ENCODE measurements around the gene CACNA1G.

CACNA1G gene

DNA sequence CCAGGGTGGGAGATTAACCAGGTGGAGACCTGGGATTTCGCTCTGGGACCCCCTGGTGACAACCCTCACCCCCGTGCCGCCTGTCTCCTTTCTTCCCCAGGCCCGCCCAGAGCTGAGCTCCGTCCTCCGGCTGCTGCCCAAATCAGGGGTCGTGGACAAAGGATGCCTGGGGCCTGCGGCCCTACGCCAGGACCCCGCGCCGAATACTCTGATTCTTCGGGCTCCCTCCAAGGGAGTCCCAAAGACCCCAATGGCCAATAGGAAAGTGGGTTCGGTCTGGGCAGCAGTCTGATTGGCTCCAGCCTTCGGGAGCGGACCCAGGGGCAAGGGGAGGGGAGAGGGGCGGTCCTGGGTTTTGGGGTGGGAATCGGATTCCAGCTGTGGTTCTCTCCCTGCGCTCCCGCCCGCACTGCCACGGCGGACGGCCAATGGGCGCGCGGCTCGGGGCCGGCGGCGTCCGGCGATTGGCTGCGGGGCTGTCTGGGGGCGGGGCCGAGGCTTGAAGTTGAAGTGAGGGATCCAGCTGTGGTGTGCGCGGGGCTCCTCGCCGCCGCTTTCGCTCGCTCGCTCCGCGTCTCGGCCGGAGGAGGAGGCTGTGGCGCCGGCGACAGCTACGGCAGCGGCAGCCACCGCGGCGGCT is at the start of gene CACNA1G:
Gene CACNA1G, plus strand, starts transcription at position 531 of the 640 bp plus-strand sequence. CDS start 745 bp downstream, outside the sequence.
- ATAC-seq (peak; percentile 92), DNase-seq (ENCODE audit: low spot score in 2 of 2) (peak; percentile 83 to 92)
- Mint-ChIP-seq H3K9me3 (no peaks in the 10 kb centered on the region), H3K27ac (no peak within 1 kb of the TSS), H3K4me3 (peak within 1 kb of the TSS; percentile 74), H3K36me3 (no peaks in the 10 kb centered on the region), H3K4me1 (peaks cover 36% of the 10 kb centered on the region)

DNA sequence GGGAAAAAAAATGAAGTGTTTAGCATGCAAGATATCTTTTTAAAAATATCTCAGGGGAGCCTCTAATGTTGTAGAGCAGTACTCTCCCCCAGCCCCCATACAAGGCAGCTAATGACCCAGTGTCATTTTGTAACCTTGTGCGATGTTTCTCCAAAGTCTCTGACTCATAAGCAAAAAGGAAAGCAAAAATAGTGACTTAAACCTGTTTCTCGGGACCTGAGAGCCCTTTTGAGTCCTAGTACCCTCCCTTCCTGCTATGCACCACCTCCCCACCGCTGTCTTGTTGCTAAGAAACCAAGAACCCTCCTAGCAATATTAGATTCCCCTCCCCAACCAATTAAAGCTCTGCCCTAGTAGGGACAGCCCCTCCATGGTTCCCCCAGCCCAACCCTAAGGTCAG is 49.5 kb upstream of the CACNA1G start:
- Mint-ChIP-seq H3K36me3 (no peaks in the 10 kb centered on the region), H3K9me3 (no peaks in the 10 kb centered on the region), H3K27ac (peak overlapping the region; percentile 88), H3K4me3 (peak overlapping the region; percentile 64), H3K4me1 (peaks cover 44% of the 10 kb centered on the region)
- peak in 1 of 2 donors; percentile 81 for DNase-seq (ENCODE audit: low spot score in 2 of 2)
- peak; percentile 85 for ATAC-seq

DNA sequence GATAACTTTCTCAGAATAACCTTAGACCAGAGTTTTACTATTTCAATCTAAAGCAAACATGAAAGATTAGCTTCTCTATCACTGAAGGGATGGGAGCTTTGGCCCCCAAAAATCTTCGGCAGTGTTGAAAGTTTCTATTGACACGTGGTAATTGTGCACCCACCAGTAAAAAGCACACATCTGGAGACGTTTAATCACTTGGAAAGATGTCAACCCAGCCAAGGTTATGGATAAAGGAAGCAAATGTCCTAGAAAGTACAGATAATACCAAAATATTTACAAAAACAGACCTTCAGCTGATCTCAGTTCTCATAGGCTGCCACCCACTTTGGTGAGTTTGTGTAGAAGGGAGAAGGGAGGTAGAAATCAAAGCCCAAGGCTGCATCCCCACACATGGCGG is 47.0 kb upstream of the CACNA1G start:
- no peak overlapping the region for H3K27ac Mint-ChIP-seq
- H3K36me3 Mint-ChIP-seq, result no peaks in the 10 kb centered on the region
- DNase-seq (ENCODE audit: low spot score in 2 of 2) (no peak), ATAC-seq (no peak)
- no peak overlapping the region for H3K4me3 Mint-ChIP-seq
- peaks cover 37% of the 10 kb centered on the region for H3K4me1 Mint-ChIP-seq
- no peaks in the 10 kb centered on the region for H3K9me3 Mint-ChIP-seq

DNA sequence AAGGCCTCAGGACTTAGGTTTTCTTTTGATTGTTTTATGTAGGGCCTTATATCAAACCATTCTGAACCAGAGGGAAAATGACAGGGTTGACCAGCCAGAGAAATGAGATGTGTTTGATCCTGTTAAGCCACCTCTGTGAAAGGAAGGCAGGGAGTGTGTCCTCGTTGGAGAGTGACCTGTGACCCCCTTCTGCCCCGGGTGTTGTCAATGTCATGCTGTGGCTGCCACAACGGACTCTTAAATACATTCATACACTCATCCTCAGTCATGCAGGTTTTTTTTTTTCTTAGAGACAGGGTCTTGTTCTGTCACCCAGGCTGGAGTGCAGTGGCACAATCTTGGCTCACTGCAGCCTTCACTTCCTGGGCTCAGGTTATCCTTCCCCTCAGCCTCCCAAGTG is 46.1 kb upstream of the CACNA1G start:
- Mint-ChIP-seq H3K4me3 (no peak overlapping the region), H3K9me3 (no peaks in the 10 kb centered on the region), H3K36me3 (no peaks in the 10 kb centered on the region), H3K4me1 (peaks cover 28% of the 10 kb centered on the region), H3K27ac (no peak overlapping the region)
- DNase-seq (ENCODE audit: low spot score in 2 of 2) (no peak), ATAC-seq (no peak)

DNA sequence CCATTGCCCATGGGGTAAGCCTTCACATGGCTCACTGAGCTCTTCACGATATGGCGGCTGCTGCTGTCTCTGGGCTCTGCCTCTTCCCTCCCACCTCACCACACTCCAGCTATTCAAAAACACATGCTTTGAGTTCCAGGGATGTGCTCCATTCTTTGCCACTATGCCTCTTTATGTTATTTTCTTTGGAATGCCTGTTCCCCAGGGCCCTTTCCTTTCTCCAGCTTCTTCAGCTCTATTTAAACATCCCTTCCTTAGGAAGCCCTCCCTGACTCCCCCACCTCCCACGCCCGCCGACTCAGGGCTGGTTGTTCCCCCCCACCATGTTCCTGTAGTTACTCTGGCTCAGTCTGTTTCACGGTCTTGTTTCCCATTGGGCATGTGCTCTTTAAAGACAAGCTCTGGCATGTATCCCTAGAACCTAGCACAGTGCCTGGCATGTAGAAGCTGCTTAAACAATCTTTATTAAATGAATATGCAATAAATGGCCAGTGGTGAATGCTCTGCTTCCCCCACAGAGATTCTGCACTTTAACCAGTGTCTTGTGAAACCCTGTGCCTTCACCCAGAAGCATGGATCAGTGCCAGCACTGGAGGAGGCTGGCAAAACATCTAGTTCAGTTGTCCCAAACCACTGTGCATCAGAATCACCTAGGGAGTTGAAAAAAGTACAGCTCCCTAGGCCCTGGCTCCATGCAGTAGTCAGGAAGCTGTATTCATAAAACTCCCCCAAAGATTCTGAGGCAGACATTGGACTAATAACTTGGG is 45.4 kb upstream of the CACNA1G start:
- no peak overlapping the region for H3K4me3 Mint-ChIP-seq
- H3K27ac Mint-ChIP-seq, result no peak overlapping the region
- DNase-seq (ENCODE audit: low spot score in 2 of 2) (no peak), ATAC-seq (no peak)
- peaks cover 21% of the 10 kb centered on the region for H3K4me1 Mint-ChIP-seq
- no peaks in the 10 kb centered on the region for H3K36me3 Mint-ChIP-seq
- no peaks in the 10 kb centered on the region for H3K9me3 Mint-ChIP-seq

DNA sequence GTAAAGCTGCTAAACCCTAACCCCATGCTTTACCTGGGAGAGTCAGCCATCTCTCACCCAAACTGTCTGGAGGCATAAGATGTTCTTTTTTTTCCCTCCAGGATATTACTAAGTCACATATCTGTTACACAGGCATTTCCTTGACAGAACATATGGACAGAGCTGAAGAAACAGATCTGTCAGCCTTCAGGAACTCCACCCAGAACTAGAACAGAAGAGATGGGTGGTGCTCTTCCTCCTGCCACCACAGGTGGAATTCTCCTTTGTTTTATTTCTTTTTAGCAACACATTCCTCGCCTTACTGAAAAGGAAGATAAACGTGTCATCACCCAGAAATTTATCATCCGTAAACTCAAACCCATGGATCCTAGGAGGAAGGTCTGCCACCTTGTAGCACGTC is 43.5 kb upstream of the CACNA1G start:
- no peaks in the 10 kb centered on the region for H3K9me3 Mint-ChIP-seq
- ATAC-seq (no peak), DNase-seq (ENCODE audit: low spot score in 2 of 2) (no peak)
- no peaks in the 10 kb centered on the region for H3K36me3 Mint-ChIP-seq
- no peak overlapping the region for H3K4me3 Mint-ChIP-seq
- H3K4me1 Mint-ChIP-seq, result peaks cover 6% of the 10 kb centered on the region
- no peak overlapping the region for H3K27ac Mint-ChIP-seq

DNA sequence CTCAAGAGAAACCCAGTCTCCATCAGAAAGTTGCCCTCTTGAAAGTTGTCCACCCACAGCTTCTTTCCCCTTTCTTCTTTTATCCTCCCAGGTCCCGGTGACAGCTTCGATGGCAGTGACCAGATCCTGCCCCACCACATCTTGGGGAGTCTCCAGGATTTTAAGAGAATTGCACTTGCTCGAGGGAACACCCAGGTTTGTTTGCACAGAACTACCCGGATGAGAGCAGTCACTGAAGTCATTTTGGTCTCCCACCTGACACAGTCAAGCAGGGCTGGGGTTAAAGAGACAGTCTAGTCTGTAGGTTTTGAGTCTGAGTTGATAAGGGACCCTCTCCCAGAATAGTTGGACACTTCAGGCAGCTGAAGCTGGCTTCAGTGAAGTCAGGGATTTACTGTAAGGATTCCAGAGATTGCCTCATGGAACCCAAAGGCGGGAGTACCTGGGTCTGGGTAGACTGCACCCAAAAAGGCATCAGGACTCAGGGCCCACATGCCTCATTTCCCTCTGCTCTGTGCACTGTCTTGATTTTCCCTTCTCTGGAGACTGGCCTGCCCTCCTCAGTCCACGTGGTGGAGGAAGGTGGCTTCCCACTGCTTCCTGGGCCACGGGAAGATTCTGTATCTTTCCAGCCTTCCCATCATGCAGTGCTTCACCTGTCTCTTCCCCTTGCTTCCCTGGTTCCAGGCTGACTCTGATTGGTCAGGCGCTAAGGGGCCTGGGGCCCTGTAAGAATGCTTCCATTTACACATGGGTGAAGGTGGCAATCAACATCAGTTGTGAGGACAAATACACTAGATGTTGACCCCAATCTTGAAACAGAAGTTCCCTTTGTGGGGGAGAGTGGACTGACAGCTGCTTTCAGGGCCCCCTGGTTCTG is 42.8 kb upstream of the CACNA1G start:
- Mint-ChIP-seq H3K27ac (no peak overlapping the region), H3K4me1 (no peaks in the 10 kb centered on the region), H3K9me3 (no peaks in the 10 kb centered on the region), H3K36me3 (no peaks in the 10 kb centered on the region), H3K4me3 (no peak overlapping the region)
- ATAC-seq (no peak), DNase-seq (ENCODE audit: low spot score in 2 of 2) (no peak)

DNA sequence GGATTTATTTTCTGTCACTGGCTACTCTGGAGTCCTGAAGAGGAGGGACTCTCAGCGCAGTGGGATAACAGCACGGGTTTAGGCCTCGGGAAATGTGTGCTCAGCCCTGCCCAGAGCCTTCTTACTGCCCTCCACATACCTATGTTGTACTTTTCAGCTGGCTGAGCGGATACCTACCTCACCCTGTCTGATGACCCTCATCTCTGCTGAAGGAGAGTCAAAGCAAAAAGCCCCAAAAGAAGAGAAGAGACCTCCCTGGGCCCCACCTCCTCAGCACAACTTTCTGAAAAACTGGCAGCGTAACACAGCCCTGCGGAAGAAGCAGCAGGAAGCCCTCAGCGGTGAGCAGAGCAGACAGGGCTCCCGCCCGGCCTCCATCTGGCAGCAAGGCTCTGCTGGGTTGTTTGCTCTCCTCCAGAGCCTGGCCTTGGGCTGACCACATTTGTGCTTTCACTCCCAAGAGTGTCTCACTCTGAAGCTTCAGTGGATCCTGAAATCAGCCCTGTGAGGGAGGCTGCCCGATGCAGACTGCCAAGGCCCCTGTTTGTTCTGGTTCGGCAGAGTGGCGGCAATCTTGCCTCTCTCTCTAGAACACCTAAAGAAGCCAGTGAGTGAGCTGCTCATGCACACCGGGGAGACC is 42.0 kb upstream of the CACNA1G start:
- Mint-ChIP-seq H3K4me3 (no peak overlapping the region), H3K27ac (no peak overlapping the region), H3K9me3 (no peaks in the 10 kb centered on the region), H3K4me1 (no peaks in the 10 kb centered on the region), H3K36me3 (no peaks in the 10 kb centered on the region)
- DNase-seq (ENCODE audit: low spot score in 2 of 2), result no peak
- ATAC-seq, result no peak

DNA sequence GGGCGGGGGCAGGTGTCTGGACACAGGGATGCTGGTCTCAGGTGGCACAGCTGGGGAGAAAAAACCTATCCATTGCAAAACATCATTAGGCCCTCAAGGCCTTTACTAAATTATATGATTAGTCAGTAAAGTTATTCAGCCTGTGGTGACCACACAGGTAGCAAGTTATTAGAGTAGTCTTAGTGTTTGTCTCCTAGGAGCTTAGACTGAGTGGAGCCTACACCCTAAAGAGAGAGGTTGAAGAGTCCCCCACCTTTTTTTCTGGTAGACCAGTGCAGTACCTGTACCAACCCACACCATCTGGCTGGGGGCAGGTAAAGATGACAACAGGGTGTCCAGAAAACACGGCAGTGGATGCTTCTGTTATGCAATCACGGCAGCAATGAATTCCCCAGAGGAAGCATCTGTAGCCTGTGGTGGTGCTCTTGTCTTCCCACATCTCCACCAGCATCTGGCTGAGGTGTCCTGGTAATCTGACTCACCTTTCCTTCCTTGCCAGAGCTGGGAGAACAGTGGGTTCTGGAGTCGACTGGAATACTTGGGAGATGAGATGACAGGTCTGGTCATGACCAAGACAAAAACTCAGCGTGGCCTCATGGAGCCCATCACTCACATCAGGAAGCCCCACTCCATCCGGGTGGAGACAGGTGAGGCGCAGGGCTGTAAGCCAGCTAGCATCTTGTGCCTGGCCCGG is 41.2 kb upstream of the CACNA1G start:
- Mint-ChIP-seq H3K9me3 (no peaks in the 10 kb centered on the region), H3K4me3 (no peak overlapping the region), H3K36me3 (no peaks in the 10 kb centered on the region), H3K4me1 (no peaks in the 10 kb centered on the region), H3K27ac (no peak overlapping the region)
- ATAC-seq (no peak), DNase-seq (ENCODE audit: low spot score in 2 of 2) (no peak)

DNA sequence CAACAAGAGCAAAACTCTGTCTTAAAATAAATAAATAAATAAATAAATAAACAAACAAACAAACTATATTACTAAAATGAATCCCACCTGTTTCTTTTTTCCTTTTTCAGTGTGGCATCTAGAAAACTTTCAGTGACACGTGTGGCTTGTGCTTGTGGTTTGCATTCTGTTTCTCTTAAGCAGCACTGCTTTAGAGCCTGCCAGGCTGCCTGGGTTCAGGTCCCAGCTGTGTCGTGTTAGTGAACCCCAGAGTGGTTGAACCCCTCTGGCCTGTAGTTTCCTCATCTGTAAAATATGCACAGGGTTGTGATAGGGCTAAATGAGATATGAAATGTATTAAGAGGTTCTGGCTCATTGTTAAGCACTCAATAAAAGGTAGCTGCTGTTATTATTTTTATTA is 40.0 kb upstream of the CACNA1G start:
- H3K36me3 Mint-ChIP-seq, result no peaks in the 10 kb centered on the region
- no peak overlapping the region for H3K4me3 Mint-ChIP-seq
- H3K9me3 Mint-ChIP-seq, result no peaks in the 10 kb centered on the region
- no peak overlapping the region for H3K27ac Mint-ChIP-seq
- DNase-seq (ENCODE audit: low spot score in 2 of 2) (no peak), ATAC-seq (no peak)
- no peaks in the 10 kb centered on the region for H3K4me1 Mint-ChIP-seq

DNA sequence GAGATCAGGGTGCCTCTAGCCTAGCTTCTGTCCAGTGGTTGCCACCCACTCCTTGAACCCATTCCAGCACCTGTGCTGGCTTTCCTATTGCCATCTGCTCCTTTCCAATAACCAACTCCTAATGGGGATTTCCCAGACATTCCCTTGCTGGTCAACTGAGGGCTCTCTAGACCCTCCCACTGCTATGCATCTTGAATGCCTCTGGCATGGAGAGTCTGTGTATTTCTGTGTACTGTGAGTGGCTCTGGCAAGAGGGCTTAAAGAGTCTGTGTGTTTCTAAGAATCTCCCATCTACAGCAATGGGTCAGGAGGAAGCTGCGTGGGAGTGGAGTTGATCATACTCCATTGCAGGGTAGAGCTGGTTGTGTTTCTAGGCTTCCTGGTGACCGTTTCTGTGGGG is 39.0 kb upstream of the CACNA1G start:
- no peak overlapping the region for H3K4me3 Mint-ChIP-seq
- H3K9me3 Mint-ChIP-seq, result no peaks in the 10 kb centered on the region
- no peak for ATAC-seq
- no peak for DNase-seq (ENCODE audit: low spot score in 2 of 2)
- H3K4me1 Mint-ChIP-seq, result no peaks in the 10 kb centered on the region
- no peaks in the 10 kb centered on the region for H3K36me3 Mint-ChIP-seq
- no peak overlapping the region for H3K27ac Mint-ChIP-seq

DNA sequence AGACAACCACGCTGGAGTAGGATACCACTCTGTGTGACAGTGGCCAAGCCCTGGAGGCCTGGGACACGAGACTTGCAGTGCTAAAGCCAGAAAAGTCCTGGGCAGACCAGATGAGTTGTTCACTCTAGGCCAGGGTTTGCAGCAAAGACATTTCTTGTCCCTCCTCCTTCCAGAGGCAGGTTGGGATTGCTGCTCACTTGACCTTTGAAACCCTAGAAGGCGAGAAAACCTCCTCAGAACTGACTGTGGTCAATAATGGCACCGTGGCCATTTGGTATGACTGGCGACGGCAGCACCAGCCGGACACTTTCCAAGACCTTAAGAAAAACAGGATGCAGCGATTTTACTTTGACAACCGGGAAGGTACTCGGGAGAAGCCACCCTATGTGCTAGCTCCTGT is 37.7 kb upstream of the CACNA1G start:
- no peaks in the 10 kb centered on the region for H3K4me1 Mint-ChIP-seq
- no peak overlapping the region for H3K27ac Mint-ChIP-seq
- DNase-seq (ENCODE audit: low spot score in 2 of 2), result no peak
- H3K4me3 Mint-ChIP-seq, result no peak overlapping the region
- no peaks in the 10 kb centered on the region for H3K9me3 Mint-ChIP-seq
- H3K36me3 Mint-ChIP-seq, result no peaks in the 10 kb centered on the region
- ATAC-seq, result no peak

DNA sequence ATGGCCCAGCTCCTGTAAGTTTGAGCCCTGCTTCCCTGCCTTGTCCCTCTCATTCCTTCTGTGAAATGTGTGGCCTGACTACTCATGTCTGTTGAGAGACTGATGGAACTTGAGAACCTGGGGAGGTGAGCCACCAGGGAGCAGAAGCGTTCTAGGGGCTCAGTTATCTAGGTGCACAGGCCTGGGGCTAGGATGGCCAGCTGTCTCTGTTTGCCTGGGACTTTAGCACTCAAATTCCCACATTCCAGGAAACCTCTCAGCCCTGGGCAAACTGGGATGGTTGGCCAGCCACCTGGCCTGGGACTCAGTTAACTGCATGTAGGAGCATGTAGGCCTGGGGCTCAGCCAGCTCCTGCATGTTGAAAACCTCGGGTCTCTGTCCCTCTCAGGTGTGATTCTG is 37.3 kb upstream of the CACNA1G start:
- H3K4me3 Mint-ChIP-seq, result no peak overlapping the region
- H3K36me3 Mint-ChIP-seq, result no peaks in the 10 kb centered on the region
- DNase-seq (ENCODE audit: low spot score in 2 of 2) (no peak), ATAC-seq (no peak)
- H3K9me3 Mint-ChIP-seq, result no peaks in the 10 kb centered on the region
- H3K4me1 Mint-ChIP-seq, result no peaks in the 10 kb centered on the region
- no peak overlapping the region for H3K27ac Mint-ChIP-seq

DNA sequence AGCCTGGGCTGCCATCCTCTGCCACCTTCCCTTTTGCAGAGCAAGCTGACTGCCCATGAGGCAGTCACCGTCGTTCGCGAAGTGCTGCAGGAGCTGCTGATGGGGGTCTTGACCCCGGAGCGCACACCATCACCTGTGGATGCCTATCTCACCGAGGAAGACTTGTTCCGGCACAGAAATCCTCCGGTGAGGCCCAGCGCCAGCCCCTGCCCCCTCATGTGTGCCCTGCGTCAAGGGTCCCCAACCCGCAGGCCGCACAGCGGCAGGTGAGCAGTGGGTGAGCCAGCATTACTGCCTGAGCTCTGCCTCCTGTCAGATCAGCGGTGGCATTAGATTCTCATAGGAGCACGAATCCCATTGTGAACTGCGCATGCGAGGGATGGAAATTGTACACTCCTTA is 35.7 kb upstream of the CACNA1G start:
- no peaks in the 10 kb centered on the region for H3K36me3 Mint-ChIP-seq
- no peak overlapping the region for H3K4me3 Mint-ChIP-seq
- no peak overlapping the region for H3K27ac Mint-ChIP-seq
- no peaks in the 10 kb centered on the region for H3K9me3 Mint-ChIP-seq
- no peak for DNase-seq (ENCODE audit: low spot score in 2 of 2)
- H3K4me1 Mint-ChIP-seq, result no peaks in the 10 kb centered on the region
- ATAC-seq, result no peak

Measured in stimulated activated effector memory CD8-positive, alpha-beta T cell treated with anti-CD3 and anti-CD28 coated beads, Interleukin-12 subunit alpha, Interleukin-12 subunit beta, amount 100 ng/mL, for 72 hours (primary cell).